Common myeloid progenitor, CD34-positive (primary cell): ENCODE data around the gene CLSTN2.

Source experiments
- CTCF ChIA-PET: fragments of 350-600 bp; sonication (Branson Sonifier 250); formaldehyde crosslinking; loops from one replicate; lab custom pipeline; 2021; ENCODE audit warnings: antibody characterized with exemption; lab: Charles Lee
- POLR2A ChIA-PET: fragments of 350-600 bp; sonication (Branson Sonifier 250); formaldehyde crosslinking; loops from one replicate; lab custom pipeline; 2021; ENCODE audit warnings: antibody characterized with exemption; lab: Charles Lee
- DNase-seq, 3 donors: peaks; one replicate each; pipeline versions ENCODE4 v3.0.0 to v3.0.0-alpha.2; 2013
- H3K27ac ChIP-seq, 2 experiments: 1 replicate in 1 of 2; 2 replicates in 1 of 2; pipeline ENCODE4 v1.7.0; 2013; ENCODE audit warnings: inconsistent platforms in 2 of 2, low read length in 2 of 2, mild to moderate bottlenecking in 2 of 2, low read depth in 1 of 2, moderate library complexity in 1 of 2; ENCODE audit not compliant: severe bottlenecking in 2 of 2, insufficient read depth in 1 of 2, poor library complexity in 1 of 2
- H3K27me3 ChIP-seq, 5 experiments: replicated peaks in 2 of 5; 1 replicate in 3 of 5; 2 replicates in 2 of 5; pipeline versions ENCODE4 v1.6.1 to v1.7.0; 2013; ENCODE audit warnings: low read length in 4 of 5, mild to moderate bottlenecking in 2 of 5, moderate library complexity in 2 of 5, inconsistent platforms in 1 of 5; ENCODE audit not compliant: insufficient read depth in 5 of 5, control insufficient read depth in 4 of 5
- H3K36me3 ChIP-seq, 4 experiments: 1 replicate in 2 of 4; 2 replicates in 2 of 4; pipeline versions ENCODE4 v1.6.1 to v1.7.0; 2013; ENCODE audit warnings: low read length in 3 of 4, control low read depth in 1 of 4, mild to moderate bottlenecking in 1 of 4; ENCODE audit not compliant: control insufficient read depth in 4 of 4, insufficient read depth in 4 of 4
- H3K4me1 ChIP-seq, 4 experiments: 1 replicate in 3 of 4; 2 replicates in 1 of 4; pipeline versions ENCODE4 v1.6.1 to v1.7.1; 2013; ENCODE audit warnings: low read length in 3 of 4, mild to moderate bottlenecking in 3 of 4, control low read depth in 1 of 4, inconsistent platforms in 1 of 4, moderate library complexity in 1 of 4; ENCODE audit not compliant: control insufficient read depth in 4 of 4, insufficient read depth in 4 of 4; ENCODE audit errors: control extremely low read depth in 1 of 4
- H3K4me3 ChIP-seq, 7 experiments: 1 replicate in 4 of 7; 2 replicates in 3 of 7; pipeline versions ENCODE4 v1.5.1 to v1.7.0; 2013; ENCODE audit warnings: mild to moderate bottlenecking in 7 of 7, low read length in 6 of 7, moderate library complexity in 6 of 7, inconsistent platforms in 2 of 7, low read depth in 2 of 7, control low read depth in 1 of 7; ENCODE audit not compliant: insufficient read depth in 4 of 7, control insufficient read depth in 1 of 7; ENCODE audit errors: extremely low read depth in 1 of 7
- H3K9me3 ChIP-seq, 5 experiments: 1 replicate in 4 of 5; 2 replicates in 1 of 5; pipeline versions ENCODE4 v1.6.1 to v1.7.1; 2013; ENCODE audit warnings: low read length in 4 of 5, mild to moderate bottlenecking in 2 of 5, inconsistent platforms in 1 of 5, low read depth in 1 of 5, moderate library complexity in 1 of 5; ENCODE audit not compliant: control insufficient read depth in 4 of 5, insufficient read depth in 2 of 5; ENCODE audit errors: control extremely low read depth in 1 of 5
- WGBS: methylation state at CpG from one replicate; pipeline ENCODE4 v1.1.5; 2013; ENCODE audit not compliant: insufficient coverage; 5-methylcytosine and 5-hydroxymethylcytosine counted together

The CLSTN2 gene

GRCh38 chr3:140399871-140400270 is 464.9 kb downstream of the CLSTN2 start:
- CTCF ChIA-PET, result no interaction called here
- H3K9me3 ChIP-seq, result no peaks in the 10 kb centered on the region
- DNase-seq, result no peak
- H3K4me3 ChIP-seq, result no peak overlapping the region
- no CpG with 5 or more reads among the region's 2 CpGs for WGBS
- no peak overlapping the region for H3K27ac ChIP-seq
- H3K4me1 ChIP-seq, result no peaks in the 10 kb centered on the region
- POLR2A ChIA-PET, result no interaction called here
- no peaks in the 10 kb centered on the region for H3K27me3 ChIP-seq
- no peaks in the 10 kb centered on the region for H3K36me3 ChIP-seq

DNA sequence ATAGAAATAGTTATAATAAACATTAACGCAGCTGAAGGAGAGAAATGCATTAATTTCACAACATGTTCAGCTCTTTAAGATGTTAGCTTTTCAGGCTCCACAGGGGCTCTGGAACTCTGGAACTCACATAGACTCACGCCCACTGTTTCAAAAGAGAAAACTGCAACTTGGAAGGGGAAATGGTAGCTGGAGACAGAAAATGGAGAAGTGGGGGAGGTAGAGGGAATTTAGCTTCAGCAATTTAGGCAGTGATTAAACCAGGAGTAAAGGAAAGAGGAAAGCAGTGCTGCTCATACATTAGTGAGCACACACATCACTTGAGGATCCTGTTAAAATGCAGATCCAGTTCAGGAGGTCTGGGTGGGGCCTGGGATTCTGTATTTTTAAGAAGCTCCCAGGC is 468.1 kb downstream of the CLSTN2 start:
- 100% methylated on average over 1 of the region's 2 CpGs for WGBS
- POLR2A ChIA-PET, result no interaction called here

GRCh38 chr3:140403608-140404007 is 468.6 kb downstream of the CLSTN2 start:
- ChIA-PET POLR2A (no interaction called here), CTCF (no interaction called here)
- no peak for DNase-seq
- no peak overlapping the region for H3K27ac ChIP-seq
- WGBS, result 94% methylated on average over 6 of the region's 6 CpGs
- H3K27me3 ChIP-seq, result no peaks in the 10 kb centered on the region
- H3K4me3 ChIP-seq, result no peak overlapping the region
- no peaks in the 10 kb centered on the region for H3K9me3 ChIP-seq
- H3K36me3 ChIP-seq, result no peaks in the 10 kb centered on the region
- H3K4me1 ChIP-seq, result no peaks in the 10 kb centered on the region

More for the DNA sequence above, 468.1 kb downstream of the CLSTN2 start:
- H3K36me3 ChIP-seq, result no peaks in the 10 kb centered on the region
- CTCF ChIA-PET, result no interaction called here
- H3K4me3 ChIP-seq, result no peak overlapping the region
- H3K9me3 ChIP-seq, result no peaks in the 10 kb centered on the region
- no peaks in the 10 kb centered on the region for H3K27me3 ChIP-seq
- H3K4me1 ChIP-seq, result no peaks in the 10 kb centered on the region
- DNase-seq, result no peak
- no peak overlapping the region for H3K27ac ChIP-seq

- Histone ChIP-seq H3K36me3 (no peaks in the 10 kb centered on the region), H3K4me1 (no peaks in the 10 kb centered on the region), H3K27ac (no peak overlapping the region), H3K9me3 (peaks cover 0 to 4% (median 0%) of the 10 kb centered on the region in 5 experiments), H3K27me3 (no peaks in the 10 kb centered on the region), H3K4me3 (no peak overlapping the region)
- CTCF ChIA-PET, result no interaction called here
- POLR2A ChIA-PET, result no interaction called here
- DNase-seq, result no peak
Observed at GRCh38 chr3:140406655-140407054, 471.7 kb downstream of the CLSTN2 start.

GRCh38 chr3:140408252-140408651 is 473.3 kb downstream of the CLSTN2 start:
- no peaks in the 10 kb centered on the region for H3K36me3 ChIP-seq
- POLR2A ChIA-PET, result no interaction called here
- no peak overlapping the region for H3K27ac ChIP-seq
- CTCF ChIA-PET, result no interaction called here
- DNase-seq, result no peak
- peaks cover 0 to 4% (median 0%) of the 10 kb centered on the region in 5 experiments for H3K9me3 ChIP-seq
- no peaks in the 10 kb centered on the region for H3K27me3 ChIP-seq
- WGBS, result 88% methylated on average over 3 of the region's 3 CpGs
- H3K4me3 ChIP-seq, result no peak overlapping the region
- no peaks in the 10 kb centered on the region for H3K4me1 ChIP-seq

- 86% methylated on average over 3 of the region's 3 CpGs for WGBS
- CTCF ChIA-PET, result no interaction called here
- Histone ChIP-seq H3K9me3 (no peaks in the 10 kb centered on the region), H3K27me3 (peaks cover 0 to 5% (median 2%) of the 10 kb centered on the region in 5 experiments), H3K4me1 (no peaks in the 10 kb centered on the region), H3K36me3 (no peaks in the 10 kb centered on the region), H3K4me3 (no peak overlapping the region), H3K27ac (no peak overlapping the region)
- no peak for DNase-seq
- POLR2A ChIA-PET, result interaction anchor here (0.6 kb wide), 1 partner anchor 203 kb away, joined by 3 read pairs; no protein-coding TSS in a partner anchor
Observed at GRCh38 chr3:140416666-140417065, 481.7 kb downstream of the CLSTN2 start.

GRCh38 chr3:140420621-140421357 is 485.8 kb downstream of the CLSTN2 start:
- H3K4me3 ChIP-seq, result no peak overlapping the region
- WGBS, result 64% methylated on average over 7 of the region's 9 CpGs
- no peaks in the 10 kb centered on the region for H3K36me3 ChIP-seq
- no peaks in the 10 kb centered on the region for H3K4me1 ChIP-seq
- DNase-seq, result no peak
- peaks cover 0 to 8% (median 5%) of the 10 kb centered on the region in 5 experiments for H3K27me3 ChIP-seq
- no peak overlapping the region for H3K27ac ChIP-seq
- no peaks in the 10 kb centered on the region for H3K9me3 ChIP-seq
- CTCF ChIA-PET, result no interaction called here
- POLR2A ChIA-PET, result interaction anchor here (0.6 kb wide), 1 partner anchor 20 kb away, joined by 5 read pairs; no protein-coding TSS in a partner anchor
